ENCODE results near the gene CCDC92.
"Not testable (repeated sequence)": the region's sequence is repeated elsewhere in the genome, so short reads cannot be mapped to it uniquely, and the experiment has no call there.

CCDC92 gene

DNA sequence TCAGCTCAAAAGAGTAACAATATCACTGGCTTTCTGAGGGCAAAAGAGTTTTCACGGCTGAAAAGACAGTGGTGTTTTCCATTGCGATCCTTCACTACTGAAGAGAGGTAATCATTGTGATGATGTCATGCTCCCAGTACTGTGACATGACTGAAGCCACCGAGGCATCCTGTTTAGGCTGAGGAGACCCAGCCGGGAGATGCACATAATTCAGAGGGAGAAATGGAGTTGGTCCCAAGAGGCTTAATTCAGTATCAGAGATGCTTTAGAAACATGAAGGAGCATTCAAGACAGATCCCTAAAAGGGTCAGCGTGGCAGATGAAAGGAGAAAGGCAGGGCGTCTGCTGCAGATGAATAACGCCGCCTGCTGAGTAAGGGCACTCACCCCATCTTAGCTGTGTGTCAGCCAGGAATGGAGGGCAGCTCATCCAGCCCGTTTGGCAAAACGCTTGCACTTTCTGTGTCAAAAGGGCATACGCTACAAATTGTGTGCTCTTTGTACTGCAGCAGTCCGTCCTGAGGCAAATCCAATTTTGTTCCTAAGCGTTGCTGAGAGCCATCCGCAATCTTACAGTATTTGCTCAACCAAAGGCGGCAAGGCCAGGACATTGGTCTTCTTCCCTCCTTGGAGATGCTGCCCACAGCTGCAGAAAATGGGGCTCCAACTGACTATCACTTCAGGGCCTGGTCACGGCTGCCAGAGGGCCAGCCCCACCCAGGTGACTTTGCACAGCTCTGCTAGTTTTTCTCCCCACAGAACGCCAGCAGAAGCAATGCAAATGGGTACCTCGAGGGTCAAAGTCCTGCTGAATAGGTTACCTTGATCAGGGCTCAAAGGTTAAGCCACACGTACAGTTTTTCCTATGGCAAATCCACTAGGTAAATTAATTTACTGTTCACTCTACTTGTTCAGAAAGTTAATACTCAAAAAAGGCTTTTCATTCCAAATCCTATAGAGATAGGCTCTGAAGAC lies 23.5 kb downstream of the CCDC92 start:
- no peak for DNase-seq (ENCODE audit: low spot score)

DNA sequence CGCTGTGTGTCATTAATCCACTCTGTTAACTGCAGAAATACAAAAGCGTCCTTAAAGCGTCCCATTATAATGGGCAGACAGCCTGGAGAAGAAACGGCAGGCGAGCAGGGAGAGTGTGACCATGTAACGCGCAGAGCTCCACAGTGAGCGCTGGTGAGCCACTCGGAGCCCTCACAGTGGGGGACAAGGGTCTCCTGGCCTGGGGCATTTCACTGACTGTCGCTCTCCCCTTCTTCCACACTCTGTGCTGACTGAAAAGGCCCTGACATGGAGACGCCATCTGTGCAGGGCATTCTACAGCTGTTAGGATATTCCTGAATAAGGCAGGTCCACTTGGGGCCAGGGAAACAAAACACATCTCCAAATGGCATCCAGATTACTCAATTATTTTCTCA lies 24.2 kb downstream of the CCDC92 start:
- DNase-seq (ENCODE audit: low spot score), result no peak

DNA sequence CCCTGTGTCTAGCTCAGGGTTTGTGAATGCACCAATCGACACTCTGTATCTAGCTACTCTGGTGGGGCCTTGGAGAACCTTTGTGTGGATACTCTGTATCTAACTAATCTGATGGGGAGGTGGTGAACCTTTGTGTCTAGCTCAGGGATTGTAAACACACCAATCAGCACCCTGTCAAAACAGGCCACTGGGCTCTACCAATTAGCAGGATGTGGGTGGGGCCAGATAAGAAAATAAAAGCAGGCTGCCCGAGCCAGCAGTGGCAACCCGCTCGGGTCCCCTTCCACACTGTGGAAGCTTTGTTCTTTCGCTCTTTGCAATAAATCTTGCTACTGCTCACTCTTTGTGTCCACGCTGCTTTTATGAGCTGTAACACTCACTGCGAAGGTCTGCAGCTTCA lies 25.1 kb downstream of the CCDC92 start:
- not testable (repeated sequence) for DNase-seq (ENCODE audit: low spot score)

DNA sequence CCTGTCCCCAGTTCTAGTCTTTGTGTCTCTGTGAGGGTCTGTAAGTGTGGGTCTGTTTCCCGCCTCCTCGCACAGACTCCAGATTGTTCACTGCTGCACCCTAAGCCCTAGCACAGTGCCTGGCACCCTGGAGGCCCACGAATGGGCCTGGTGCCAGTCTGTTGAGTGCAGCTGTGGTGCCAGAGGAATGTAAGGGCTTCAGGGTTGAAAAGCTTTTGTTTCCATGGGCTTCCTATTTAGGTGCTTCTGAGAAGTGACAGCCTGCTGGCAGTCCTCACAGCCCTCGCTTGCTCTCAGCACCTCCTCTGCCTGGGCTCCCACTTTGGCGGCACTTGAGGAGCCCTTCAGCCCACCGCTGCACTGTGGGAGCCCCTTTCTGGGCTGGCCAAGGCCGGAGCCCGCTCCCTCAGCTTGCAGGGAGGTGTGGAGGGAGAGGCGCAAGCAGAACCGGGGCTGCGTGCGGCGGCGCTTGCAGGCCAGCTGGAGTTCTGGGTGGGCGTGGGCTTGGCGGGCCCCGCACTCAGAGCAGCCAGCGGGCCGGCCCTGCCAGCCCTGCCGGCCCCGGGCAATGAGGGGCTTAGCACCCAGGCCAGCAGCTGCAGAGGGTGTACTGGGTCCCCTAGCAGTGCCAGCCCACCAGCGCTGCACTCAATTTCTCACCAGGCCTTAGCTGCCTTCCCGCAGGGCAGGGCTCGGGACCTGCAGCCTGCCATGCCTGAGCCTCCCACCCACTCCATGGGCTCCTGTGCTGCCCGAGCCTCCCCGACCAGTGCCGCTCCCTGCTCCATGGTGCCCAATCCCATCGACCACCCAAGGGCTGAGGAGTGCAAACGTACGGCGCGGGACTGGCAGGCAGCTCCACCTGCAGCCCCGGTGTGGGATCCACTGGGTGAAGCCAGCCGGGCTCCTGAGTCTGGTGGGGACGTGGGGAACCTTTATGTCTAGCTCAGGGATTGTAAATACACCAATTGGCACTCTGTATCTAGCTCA lies 25.8 kb downstream of the CCDC92 start:
- not testable (repeated sequence) for DNase-seq (ENCODE audit: low spot score)

DNA sequence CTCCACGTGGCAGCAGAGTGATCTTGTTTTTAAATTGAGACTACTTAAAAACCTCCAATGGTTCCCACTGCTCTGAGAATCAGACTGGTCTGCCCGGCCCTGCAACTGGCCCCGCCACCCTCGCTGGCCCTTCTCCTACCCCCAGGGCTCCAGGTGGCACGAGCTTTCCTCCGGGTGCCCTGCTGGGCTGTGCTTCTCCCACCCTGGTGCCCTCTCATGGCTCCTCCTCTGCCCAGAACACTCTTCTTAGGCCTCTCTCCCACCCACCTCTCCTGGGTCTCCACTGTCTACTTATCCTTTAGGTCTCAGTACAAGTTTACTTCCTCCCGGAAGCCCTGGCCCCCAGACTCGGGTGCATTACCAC lies 26.5 kb downstream of the CCDC92 start:
- DNase-seq (ENCODE audit: low spot score), result no peak

DNA sequence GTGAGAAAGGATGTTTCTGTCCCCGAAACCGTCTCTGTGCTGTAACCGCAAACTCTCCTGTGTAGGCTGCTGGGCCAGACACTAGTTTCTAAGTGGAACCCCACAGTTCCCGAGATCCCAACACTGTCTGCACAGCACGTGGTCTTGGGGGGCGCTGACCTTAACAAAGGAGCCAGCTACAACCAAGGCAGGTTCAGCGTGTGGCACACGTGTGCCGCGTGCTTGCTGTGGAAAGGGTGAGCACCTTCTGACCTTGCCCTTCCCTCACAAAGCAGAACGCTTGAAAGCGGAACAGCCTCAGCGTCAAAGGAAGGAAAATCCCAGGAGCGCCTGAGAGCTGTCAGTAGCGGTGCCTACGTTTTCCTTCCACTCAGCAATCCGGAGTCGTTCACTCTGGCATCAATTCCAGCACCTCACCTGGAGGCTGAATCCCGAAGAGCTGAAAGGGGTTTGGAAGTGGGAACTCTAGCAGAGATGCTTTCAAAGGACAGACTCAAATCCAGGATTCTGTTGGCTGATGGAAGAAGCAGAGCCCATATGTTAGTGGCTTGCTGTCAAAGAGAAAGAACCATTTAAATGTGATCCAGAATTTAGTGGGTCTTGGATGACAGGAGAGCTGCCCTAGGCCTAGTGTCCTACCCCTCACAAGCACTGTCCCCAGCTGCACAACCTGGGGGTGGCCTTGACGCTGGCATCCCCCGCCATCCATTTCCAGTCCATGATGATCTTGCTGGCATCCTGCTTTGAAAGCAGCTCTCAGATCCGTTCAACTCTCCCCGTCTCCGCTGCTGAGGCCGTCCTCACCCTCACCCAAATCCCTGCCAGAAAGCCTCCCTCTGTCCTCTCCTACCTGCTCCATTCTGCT lies 27.1 kb downstream of the CCDC92 start:
- no peak for DNase-seq (ENCODE audit: low spot score)

DNA sequence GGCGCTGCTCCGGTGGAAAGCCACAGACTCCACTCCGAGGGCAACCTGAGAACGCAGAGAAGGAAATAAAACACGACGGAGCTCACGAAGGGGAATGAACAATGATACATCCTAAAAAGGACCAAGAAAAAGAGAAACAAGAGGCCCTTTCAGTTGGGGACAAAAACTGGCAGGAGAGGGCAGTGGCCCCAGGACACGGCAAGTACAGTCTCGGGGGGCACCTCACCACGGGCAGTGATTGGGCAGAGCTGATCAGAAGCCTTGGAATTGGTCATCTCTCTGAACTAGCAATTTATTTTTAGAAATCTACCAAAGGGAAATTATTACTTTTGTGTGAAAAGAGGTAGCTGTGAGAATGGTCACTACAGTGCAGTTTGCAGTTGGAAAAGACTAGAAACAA lies 27.9 kb downstream of the CCDC92 start:
- DNase-seq (ENCODE audit: low spot score), result no peak

DNA sequence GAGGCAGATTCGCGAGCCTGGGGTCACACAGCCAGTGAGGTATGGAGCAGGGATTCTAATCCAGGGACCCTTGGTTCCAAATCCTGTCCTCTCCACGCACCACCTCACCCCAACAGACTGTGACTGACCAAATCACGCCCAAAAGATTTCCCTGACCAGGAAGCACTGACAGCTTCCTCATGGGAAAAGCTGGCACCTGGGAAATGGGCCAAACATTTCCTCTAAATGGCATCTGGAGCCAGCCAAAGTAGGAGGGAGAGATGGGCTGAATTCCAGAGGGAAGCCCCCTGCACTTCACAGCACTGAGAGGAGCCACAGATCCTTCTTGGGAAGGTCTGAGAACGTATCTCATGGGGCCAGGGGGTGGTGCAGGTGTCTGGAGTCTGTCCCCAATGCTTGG lies 28.8 kb downstream of the CCDC92 start:
- no peak for DNase-seq (ENCODE audit: low spot score)

DNA sequence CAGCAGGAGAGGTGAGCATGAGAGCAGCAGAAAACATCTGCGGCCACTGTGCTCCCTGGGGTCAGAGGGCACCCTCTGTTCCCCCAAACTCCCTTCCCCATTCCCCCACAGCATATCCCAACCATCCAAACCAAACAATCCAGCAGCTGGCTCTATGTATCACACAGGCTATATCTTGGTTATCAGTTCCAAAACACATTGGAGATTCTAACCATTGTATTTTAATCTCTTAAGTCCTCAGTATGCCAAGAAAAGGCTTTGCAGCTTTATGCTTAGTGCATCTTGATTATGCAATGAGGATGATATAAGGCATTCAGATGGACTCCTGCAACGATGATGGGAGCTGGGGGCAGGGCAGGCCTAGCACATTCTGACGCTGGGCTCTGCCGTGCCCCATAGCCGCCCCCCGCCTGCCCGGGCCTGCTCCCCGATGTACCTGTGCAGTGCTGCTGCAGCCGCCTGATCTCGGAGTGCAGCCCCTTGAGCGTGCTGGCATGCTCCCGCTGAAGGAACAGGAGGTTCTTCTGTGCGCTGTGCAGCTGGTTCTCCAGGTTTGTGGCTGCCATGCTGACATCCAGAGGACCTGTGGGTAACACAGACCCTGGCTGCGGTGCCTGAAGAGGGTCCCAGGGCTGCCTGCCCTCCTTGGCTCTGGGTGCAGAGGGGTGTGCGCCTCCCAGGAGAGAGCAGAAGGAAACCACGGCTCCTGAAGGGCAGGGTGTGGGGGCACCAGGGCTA lies 29.6 kb downstream of the CCDC92 start:
- DNase-seq (ENCODE audit: low spot score), result no peak

DNA sequence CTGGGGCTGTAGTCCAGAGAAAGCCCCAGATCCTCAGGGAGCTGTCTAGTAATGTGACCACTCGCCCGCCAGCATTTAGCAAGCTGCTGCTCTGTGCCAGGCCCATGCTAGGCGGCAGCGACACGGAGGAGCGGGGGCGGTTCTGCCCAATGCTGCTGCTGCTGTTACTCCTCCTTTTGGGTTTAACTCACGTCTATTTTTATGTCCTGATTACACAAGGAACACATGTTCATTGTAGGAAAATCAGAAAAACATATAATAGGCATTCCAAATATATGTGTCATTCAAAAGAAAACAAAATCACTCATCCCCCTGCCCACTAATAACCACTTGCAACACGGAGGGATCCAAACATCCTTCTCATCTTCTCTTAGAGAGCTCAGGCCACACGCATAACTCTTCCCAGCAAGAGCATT lies 30.4 kb downstream of the CCDC92 start:
- no peak for DNase-seq (ENCODE audit: low spot score)

DNA sequence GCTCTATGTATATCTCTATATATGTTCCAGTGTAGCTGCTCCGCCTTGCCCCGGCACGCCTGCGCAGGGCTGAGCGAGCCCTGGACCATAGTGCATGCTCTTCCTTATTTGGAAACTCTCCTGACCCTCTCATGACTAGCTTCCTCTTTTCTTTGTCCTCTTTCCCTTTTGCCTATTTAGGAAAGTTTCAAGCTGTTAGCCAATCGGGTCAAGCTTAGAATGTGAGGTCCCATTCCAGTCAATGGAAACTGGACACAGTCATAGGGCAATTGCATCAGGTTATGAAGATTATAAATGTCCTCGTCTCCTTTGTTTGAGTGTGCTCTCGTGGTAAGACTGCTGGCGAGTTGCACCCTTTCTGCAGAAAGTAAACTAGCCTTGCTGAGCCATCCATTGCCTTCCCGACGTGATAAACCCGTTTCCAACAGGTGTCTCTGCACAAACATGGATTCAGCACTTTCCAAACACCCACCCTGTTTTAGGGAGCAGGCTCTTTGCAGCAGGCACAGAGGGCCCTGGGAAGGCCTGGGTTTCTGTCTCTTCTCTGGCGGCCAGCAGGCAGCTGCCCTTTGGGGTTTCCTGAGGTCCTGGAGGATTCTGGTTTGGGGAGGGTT lies 30.9 kb downstream of the CCDC92 start:
- no peak for DNase-seq (ENCODE audit: low spot score)

DNA sequence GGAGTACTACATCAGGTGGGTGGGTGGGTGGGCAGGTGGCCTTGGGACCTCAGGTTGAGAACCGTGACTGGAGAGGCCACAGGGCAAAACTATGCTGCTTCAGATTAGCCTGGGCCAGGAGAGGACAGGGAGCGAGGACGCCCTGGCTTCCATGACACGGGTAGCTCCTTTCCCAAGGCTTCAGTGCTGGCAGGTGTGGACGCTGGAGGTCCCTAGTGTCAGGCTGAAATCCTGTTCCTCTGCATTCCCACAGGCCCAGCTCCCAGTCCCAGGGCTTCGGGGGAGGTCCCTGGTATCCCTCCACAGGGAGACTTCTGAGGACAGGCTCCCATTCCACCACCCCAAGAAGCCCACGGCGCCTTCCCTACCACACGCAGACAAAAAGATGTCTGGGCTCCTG lies 31.6 kb downstream of the CCDC92 start:
- no peak for DNase-seq (ENCODE audit: low spot score)

DNA sequence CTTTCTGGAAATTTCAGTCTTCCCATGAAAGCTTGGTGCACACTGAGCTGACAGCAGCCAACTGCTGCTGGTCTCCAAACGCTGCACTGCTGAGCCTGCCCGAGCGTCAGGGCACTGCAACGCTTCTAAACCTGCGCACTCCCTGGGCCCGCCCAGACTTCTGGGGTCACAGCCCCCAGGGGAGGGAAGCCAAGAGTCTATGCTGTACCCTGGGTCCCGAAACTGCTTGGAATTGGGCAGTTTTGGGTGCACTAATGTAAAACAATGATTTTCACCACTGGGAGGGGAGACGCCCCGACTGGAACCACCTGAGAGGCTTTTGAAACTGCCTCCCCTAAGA lies 32.0 kb downstream of the CCDC92 start:
- no peak for DNase-seq (ENCODE audit: low spot score)

DNA sequence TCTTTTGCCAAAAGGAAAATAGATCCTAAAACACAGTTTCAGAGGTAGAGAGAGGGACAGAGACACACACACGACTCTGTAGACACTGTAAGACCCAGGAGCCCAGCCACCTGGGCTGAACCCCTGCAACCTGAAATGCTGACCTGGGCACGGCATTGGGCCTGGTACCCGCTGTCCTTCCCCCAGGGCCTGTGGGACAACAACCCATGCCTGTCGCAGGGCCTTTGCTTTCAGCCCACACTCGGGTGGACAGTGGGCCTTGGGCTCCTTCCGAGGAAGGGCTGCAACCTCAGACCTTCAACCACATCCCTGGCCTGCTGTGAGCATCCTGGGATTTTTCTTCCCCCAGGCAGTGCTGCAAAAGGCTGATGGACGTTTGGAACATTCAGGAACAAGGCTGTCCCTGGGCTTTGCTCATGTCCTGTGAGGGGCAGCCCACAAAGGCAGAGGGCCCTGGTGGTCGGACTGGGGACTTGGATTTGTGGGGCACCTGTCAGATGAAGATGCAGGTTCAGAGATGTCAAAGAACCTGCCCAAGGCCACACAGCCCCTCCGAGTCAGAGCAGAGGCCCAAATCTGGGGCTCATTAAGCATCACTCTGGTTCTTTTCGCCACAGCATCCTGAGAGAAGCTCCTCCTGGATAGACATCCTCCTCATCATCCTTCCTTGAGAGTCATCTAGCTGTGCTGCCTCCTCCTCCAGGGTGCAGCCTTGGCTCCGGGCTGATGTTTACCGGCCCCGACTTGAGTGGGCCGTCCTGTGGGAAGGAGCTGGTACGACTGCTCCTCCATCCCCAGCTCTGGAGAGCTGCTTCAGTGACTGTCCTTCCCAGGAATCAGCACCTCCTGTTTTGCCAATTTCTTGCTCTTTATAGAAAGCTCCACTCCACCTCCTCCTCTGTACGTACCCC lies 32.7 kb downstream of the CCDC92 start:
- DNase-seq (ENCODE audit: low spot score), result no peak

DNA sequence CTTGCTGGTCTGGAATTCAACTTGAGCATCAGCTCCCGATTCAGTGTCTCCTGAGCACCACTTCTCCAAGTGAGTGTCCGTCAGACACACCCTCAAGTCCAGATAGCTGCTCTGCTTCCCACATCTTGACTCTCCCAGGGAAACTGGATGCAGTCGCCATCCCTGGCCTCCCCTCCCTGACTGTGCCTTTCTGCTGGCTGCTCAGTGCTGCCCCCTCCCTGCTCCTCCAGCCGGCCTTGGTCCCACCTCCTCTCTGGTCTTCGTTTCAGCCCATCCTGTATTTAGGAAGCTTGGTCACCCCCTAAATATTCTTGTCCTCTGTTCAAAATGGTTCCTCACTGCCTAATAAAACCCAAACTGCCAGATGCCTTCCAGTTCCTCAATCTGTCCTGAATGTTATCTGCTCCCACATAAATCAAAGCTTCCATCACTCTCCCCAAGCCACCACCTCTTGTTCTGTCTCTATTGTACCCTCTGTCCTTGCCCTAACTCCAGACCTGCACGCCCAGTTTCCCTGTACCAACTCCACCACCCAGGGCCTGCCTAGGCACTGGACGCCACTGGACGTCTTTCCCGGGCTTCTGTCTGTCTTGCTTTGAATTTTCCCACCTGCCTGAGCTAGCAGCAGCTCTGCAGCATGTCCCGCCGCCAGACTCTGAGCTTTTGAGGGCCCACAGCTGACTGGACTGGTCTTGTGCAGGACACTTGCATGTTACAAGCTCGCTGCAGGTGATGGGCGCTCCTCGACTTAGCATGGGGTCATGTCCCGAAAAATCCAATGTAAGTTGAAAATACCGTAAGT lies 33.8 kb downstream of the CCDC92 start:
- DNase-seq (ENCODE audit: low spot score), result no peak

DNA sequence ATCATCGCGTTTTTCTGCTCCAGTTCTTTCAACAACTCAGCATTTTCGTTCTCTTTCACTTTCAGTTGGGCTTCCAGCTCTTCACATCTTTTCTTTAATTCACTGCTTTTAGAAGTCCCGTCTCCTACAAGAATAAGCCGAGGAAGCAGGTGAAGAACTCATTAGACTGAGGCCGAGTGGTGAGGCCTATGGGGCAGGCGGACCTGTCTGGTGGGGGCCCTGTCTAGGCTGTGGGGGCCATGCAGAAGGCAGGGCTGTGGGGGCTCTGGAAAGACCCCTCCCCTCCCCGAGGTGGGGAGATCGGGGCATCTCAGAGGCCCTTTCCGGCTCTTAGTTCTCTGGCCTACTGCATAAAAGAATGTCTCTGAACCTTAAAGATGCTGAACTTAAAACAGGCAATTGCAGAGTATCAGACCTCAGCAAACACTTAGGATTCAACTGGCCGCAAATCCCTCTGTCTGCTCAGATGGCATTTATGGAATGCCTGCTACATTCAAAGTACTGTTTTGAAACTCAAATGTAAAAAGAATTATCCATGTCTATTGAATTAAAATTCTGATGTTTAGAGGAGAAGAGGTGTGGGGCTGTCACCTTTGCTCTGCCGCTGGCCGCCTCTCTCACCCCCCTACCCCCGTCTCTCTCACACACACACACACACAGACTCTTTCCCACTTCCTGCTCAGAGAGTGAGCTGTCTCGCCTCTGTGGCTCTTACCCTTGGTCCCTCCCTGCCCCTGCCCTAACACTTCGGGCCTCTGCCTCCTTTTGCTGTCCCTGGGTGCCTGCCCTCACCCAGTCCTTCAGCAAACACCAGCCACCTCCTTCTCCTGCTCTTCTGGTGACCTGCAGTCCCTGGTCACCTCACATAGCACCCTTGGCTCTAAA lies 34.7 kb downstream of the CCDC92 start:
- no peak for DNase-seq (ENCODE audit: low spot score)

DNA sequence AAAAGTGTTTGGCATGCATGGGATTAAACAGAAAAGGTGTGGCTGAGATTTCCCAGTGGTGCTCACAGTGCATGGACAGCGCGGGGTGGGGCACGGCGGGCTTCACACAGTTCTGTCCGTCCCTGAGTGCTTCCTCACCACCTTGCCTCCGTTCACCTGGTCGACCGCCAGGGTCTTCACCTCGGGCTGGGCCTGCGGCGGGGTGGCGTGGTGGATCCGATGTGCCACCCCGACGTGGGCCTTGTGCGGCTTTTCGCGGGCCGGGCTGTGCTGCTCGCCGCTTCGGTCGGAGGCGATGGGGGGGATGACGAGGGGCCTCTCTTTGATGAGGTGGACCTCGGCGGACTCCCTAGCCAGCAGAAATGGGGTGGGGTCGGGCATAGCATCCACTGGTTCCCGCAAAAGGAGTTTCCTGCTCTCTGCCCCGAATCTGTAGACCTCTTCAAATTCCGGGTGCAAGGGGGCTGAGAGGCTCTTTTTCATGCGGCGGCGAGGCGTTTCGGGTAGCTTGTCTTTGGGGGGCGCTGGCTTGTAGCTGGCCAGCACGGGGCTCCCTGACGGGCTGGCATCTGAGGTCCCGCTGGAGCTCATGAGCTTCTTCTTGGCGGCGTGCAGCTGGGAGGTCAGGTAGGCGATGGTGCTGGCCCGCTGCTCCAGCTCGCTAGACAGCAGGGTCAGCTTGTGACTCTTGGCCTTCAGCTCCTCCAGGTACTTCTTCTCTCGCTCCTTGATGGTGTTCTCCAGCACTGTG lies 35.5 kb downstream of the CCDC92 start:
- DNase-seq (ENCODE audit: low spot score), result no peak

Measured in RKO (cell line).